Suprapubic skin (tissue), 4 donors: ENCODE results near the gene CHST11. TPM values are rescaled to one million over a fixed set of nuclear protein-coding genes. Genes with fewer than 3 reads are reported as not detected.

ENCODE experiments used
- DNase-seq, 2 donors: peaks; one replicate each; pipeline ENCODE4 v3.0.0-alpha.2; 2019; ENCODE audit warnings: low spot score in 2 of 2
- H3K27ac ChIP-seq: fragments of 200-600 bp; sonication (generic); one replicate; pipeline ENCODE4 v1.5.1; 2019
- H3K27me3 ChIP-seq: fragments of 200-600 bp; sonication (generic); one replicate; pipeline ENCODE4 v1.5.1; 2019
- H3K36me3 ChIP-seq: fragments of 200-600 bp; sonication (generic); one replicate; pipeline ENCODE4 v1.5.1; 2019
- H3K4me1 ChIP-seq: fragments of 200-600 bp; sonication (generic); one replicate; pipeline ENCODE4 v1.5.1; 2019
- H3K4me3 ChIP-seq: fragments of 200-600 bp; sonication (generic); one replicate; pipeline ENCODE4 v1.5.1; 2019; ENCODE audit warnings: mild to moderate bottlenecking
- H3K9me3 ChIP-seq: fragments of 200-600 bp; sonication (generic); one replicate; pipeline ENCODE4 v1.5.1; 2019
- CTCF ChIP-seq, 2 donors: fragments of 200-600 bp in 1 of 2; fragments of 450-650 bp in 1 of 2; sonication (generic) in 1 of 2; IDR thresholded peaks; one replicate each; pipeline ENCODE4 v1.5.1; 2016 to 2019; ENCODE audit warnings: antibody characterized with exemption in 2 of 2, mild to moderate bottlenecking in 1 of 2, moderate library complexity in 1 of 2
- EP300 ChIP-seq: sonication (generic); formaldehyde crosslinking; IDR thresholded peaks from one replicate; pipeline ENCODE4 v1.6.1; 2017; ENCODE audit warnings: antibody characterized with exemption
- POLR2A ChIP-seq, 2 donors: fragments of 450-650 bp; IDR thresholded peaks; one replicate each; pipeline ENCODE4 v1.6.1; 2017; ENCODE audit warnings: antibody characterized with exemption in 2 of 2, mild to moderate bottlenecking in 2 of 2, moderate library complexity in 2 of 2
- POLR2AphosphoS5 ChIP-seq, 3 donors: sonication (generic); formaldehyde crosslinking; IDR thresholded peaks; one replicate each; pipeline ENCODE4 v1.6.1; 2017; ENCODE audit warnings: antibody characterized with exemption in 3 of 3
- WGBS: methylation state at CpG from one replicate; pipeline ENCODE4 v1.1.5; 2018; 5-methylcytosine and 5-hydroxymethylcytosine counted together
- total RNA-seq, 4 donors: library from RNA; depleted of rRNA; stranded (reverse); fragments of >200 nt; gene quantifications; one replicate each; pipeline ENCODE4 v1.1.0, GENCODE V29; 2016

CHST11 gene
- total RNA-seq, 4 donors from 2014 or later = 1.8 to 5.8 (median 3.8) TPM

- H3K27me3 ChIP-seq = no peaks in the 10 kb centered on the region
- no peak overlapping the region for H3K4me3 ChIP-seq
- no peak for TF ChIP-seq POLR2AphosphoS5 (IDR thresholded peaks at IDR 0.05)
- TF ChIP-seq CTCF (IDR thresholded peaks at IDR 0.05) = no peak
- no peak for TF ChIP-seq EP300
- no peak for TF ChIP-seq POLR2A (IDR thresholded peaks at IDR 0.05)
- H3K27ac ChIP-seq = no peak overlapping the region
- DNase-seq = no peak
- no peaks in the 10 kb centered on the region for H3K36me3 ChIP-seq
- H3K4me1 ChIP-seq = no peaks in the 10 kb centered on the region
- H3K9me3 ChIP-seq = no peaks in the 10 kb centered on the region
- 83% methylated on average over 3 of the region's 3 CpGs for WGBS
Observed at GRCh38 chr12:104423273-104423672, 33.5 kb upstream of the CHST11 start.

- H3K4me1 ChIP-seq = no peaks in the 10 kb centered on the region
- no peak for DNase-seq
- no peak overlapping the region for H3K27ac ChIP-seq
- H3K9me3 ChIP-seq = no peaks in the 10 kb centered on the region
- WGBS = 86% methylated on average over 5 of the region's 5 CpGs
- no peak for TF ChIP-seq EP300
- TF ChIP-seq POLR2A (IDR thresholded peaks at IDR 0.05) = no peak
- no peaks in the 10 kb centered on the region for H3K27me3 ChIP-seq
- no peak overlapping the region for H3K4me3 ChIP-seq
- H3K36me3 ChIP-seq = no peaks in the 10 kb centered on the region
Observed at GRCh38 chr12:104423809-104424208, 32.9 kb upstream of the CHST11 start.

- Histone ChIP-seq H3K27ac (no peak overlapping the region), H3K4me1 (no peaks in the 10 kb centered on the region), H3K9me3 (no peaks in the 10 kb centered on the region), H3K4me3 (no peak overlapping the region), H3K36me3 (no peaks in the 10 kb centered on the region), H3K27me3 (no peaks in the 10 kb centered on the region)
- DNase-seq = no peak
- 75% methylated on average over 1 of the region's 1 CpG for WGBS
- TF ChIP-seq EP300 (no peak), POLR2AphosphoS5 (IDR thresholded peaks at IDR 0.05) (no peak), POLR2A (IDR thresholded peaks at IDR 0.05) (no peak), CTCF (IDR thresholded peaks at IDR 0.05) (no peak)
Observed at GRCh38 chr12:104424955-104425354, 31.8 kb upstream of the CHST11 start.

GRCh38 chr12:104425614-104426013 lies 31.1 kb upstream of the CHST11 start:
- no peaks in the 10 kb centered on the region for H3K36me3 ChIP-seq
- no peak for DNase-seq
- TF ChIP-seq CTCF (IDR thresholded peaks at IDR 0.05) (no peak), POLR2AphosphoS5 (IDR thresholded peaks at IDR 0.05) (no peak), EP300 (no peak), POLR2A (IDR thresholded peaks at IDR 0.05) (no peak)

GRCh38 chr12:104426926-104427546 lies 29.7 kb upstream of the CHST11 start:
- no peak for DNase-seq
- no peak for TF ChIP-seq POLR2AphosphoS5 (IDR thresholded peaks at IDR 0.05)
- no peak for TF ChIP-seq POLR2A (IDR thresholded peaks at IDR 0.05)
- TF ChIP-seq CTCF (IDR thresholded peaks at IDR 0.05) = no peak
- no peak for TF ChIP-seq EP300
- Histone ChIP-seq H3K36me3 (no peaks in the 10 kb centered on the region), H3K27ac (no peak overlapping the region), H3K4me1 (no peaks in the 10 kb centered on the region), H3K4me3 (no peak overlapping the region), H3K9me3 (no peaks in the 10 kb centered on the region), H3K27me3 (no peaks in the 10 kb centered on the region)
- 81% methylated on average over 4 of the region's 4 CpGs for WGBS

More at GRCh38 chr12:104425614-104426013, 31.1 kb upstream of the CHST11 start:
- Histone ChIP-seq H3K9me3 (no peaks in the 10 kb centered on the region), H3K4me3 (no peak overlapping the region), H3K27me3 (no peaks in the 10 kb centered on the region), H3K4me1 (no peaks in the 10 kb centered on the region), H3K27ac (no peak overlapping the region)
- 84% methylated on average over 4 of the region's 4 CpGs for WGBS

GRCh38 chr12:104427547-104427938 lies 29.2 kb upstream of the CHST11 start:
- H3K27me3 ChIP-seq = no peaks in the 10 kb centered on the region
- 100% methylated on average over 1 of the region's 1 CpG for WGBS
- no peak overlapping the region for H3K27ac ChIP-seq
- H3K36me3 ChIP-seq = no peaks in the 10 kb centered on the region
- no peak for DNase-seq
- H3K9me3 ChIP-seq = no peaks in the 10 kb centered on the region
- no peak overlapping the region for H3K4me3 ChIP-seq
- no peaks in the 10 kb centered on the region for H3K4me1 ChIP-seq
- TF ChIP-seq CTCF (IDR thresholded peaks at IDR 0.05) (no peak), POLR2A (IDR thresholded peaks at IDR 0.05) (no peak), POLR2AphosphoS5 (IDR thresholded peaks at IDR 0.05) (no peak), EP300 (no peak)
